Astrocyte (in vitro differentiated cells and primary cell): ENCODE measurements around the gene AUTS2. TPM values are rescaled to one million over a fixed set of nuclear protein-coding genes. Genes with fewer than 3 reads are reported as not detected.

ENCODE experiments used
- DNase-seq: peaks from one replicate; pipeline ENCODE4 v3.0.0-alpha.2; 2010; ENCODE audit warnings: low read depth
- FAIRE-seq: peaks from 2 replicates; lab custom pipeline; 2011; peaks lifted over from hg19 to GRCh38; lab: Jason Lieb, UNC
- H2AFZ ChIP-seq: 2 replicates; pipeline ENCODE4 v1.6.0; 2012; ENCODE audit warnings: low read depth, low read length, inconsistent platforms
- H3K27ac ChIP-seq: 2 replicates; pipeline ENCODE4 v1.5.1; 2011; ENCODE audit warnings: low read depth, low read length, inconsistent platforms
- H3K27me3 ChIP-seq: 2 replicates; pipeline ENCODE4 v1.6.0; 2011; ENCODE audit warnings: low read length, inconsistent platforms; ENCODE audit not compliant: insufficient read depth
- H3K36me3 ChIP-seq: 2 replicates; pipeline ENCODE4 v1.5.1; 2011; ENCODE audit warnings: low read length, inconsistent platforms; ENCODE audit not compliant: insufficient read depth
- H3K4me1 ChIP-seq: 2 replicates; pipeline ENCODE4 v1.5.1; 2011; ENCODE audit warnings: low read length, inconsistent platforms; ENCODE audit not compliant: insufficient read depth
- H3K4me2 ChIP-seq: 2 replicates; pipeline ENCODE4 v1.6.0; 2012; ENCODE audit warnings: low read length, inconsistent platforms
- H3K4me3 ChIP-seq: 2 replicates; pipeline ENCODE4 v1.5.1; 2011; ENCODE audit warnings: low read depth, mild to moderate bottlenecking, low read length, inconsistent platforms; ENCODE audit not compliant: insufficient read depth
- H3K79me2 ChIP-seq: 2 replicates; pipeline ENCODE4 v1.6.0; 2012; ENCODE audit warnings: mild to moderate bottlenecking, low read length, inconsistent platforms; ENCODE audit not compliant: insufficient read depth
- H3K9ac ChIP-seq: 2 replicates; pipeline ENCODE4 v1.6.0; 2012; ENCODE audit warnings: mild to moderate bottlenecking, low read length, inconsistent platforms
- H3K9me3 ChIP-seq: 2 replicates; pipeline ENCODE4 v1.5.1; 2012; ENCODE audit warnings: low read depth, mild to moderate bottlenecking, low read length, inconsistent platforms; ENCODE audit not compliant: insufficient read depth
- H4K20me1 ChIP-seq: 2 replicates; pipeline ENCODE4 v1.6.0; 2012; ENCODE audit warnings: low read length, inconsistent platforms; ENCODE audit not compliant: insufficient read depth
- H3K27ac Mint-ChIP-seq: one replicate; pipeline ENCODE4 v1.8.0; 2021; ENCODE audit warnings: mild to moderate bottlenecking, mixed read lengths; ENCODE audit not compliant: unreplicated experiment
- H3K27me3 Mint-ChIP-seq: one replicate; pipeline ENCODE4 v1.8.0; 2021; ENCODE audit warnings: low read depth, mixed read lengths; ENCODE audit not compliant: unreplicated experiment
- H3K36me3 Mint-ChIP-seq: one replicate; pipeline ENCODE4 v1.8.0; 2021; ENCODE audit warnings: low read depth, mixed read lengths; ENCODE audit not compliant: unreplicated experiment
- H3K4me1 Mint-ChIP-seq: one replicate; pipeline ENCODE4 v1.8.0; 2021; ENCODE audit warnings: low read depth, mixed read lengths; ENCODE audit not compliant: unreplicated experiment
- H3K4me3 Mint-ChIP-seq: one replicate; pipeline ENCODE4 v1.8.0; 2021; ENCODE audit warnings: mild to moderate bottlenecking, moderate library complexity, mixed read lengths; ENCODE audit not compliant: unreplicated experiment
- H3K9me3 Mint-ChIP-seq: one replicate; pipeline ENCODE4 v1.8.0; 2021; ENCODE audit warnings: mild to moderate bottlenecking, mixed read lengths; ENCODE audit not compliant: unreplicated experiment
- CTCF ChIP-seq: IDR thresholded peaks from 2 replicates; pipeline ENCODE4 v1.5.1; 2011; ENCODE audit warnings: low read depth, mild to moderate bottlenecking, inconsistent platforms, low read length, moderate library complexity; ENCODE audit not compliant: insufficient read depth
- EZH2 ChIP-seq: IDR thresholded peaks from 2 replicates; pipeline ENCODE4 v1.6.1; 2012; ENCODE audit warnings: mild to moderate bottlenecking, low read length, inconsistent platforms; ENCODE audit not compliant: insufficient read depth
- total RNA-seq: library from RNA; stranded (reverse); gene quantifications from 2 replicates; pipeline ENCODE4 v1.2.1, GENCODE V29; 2021

Gene AUTS2
- total RNA-seq, 1 donor from 2014 or later: 73.2 TPM

- no peak overlapping the region for H3K4me2 ChIP-seq
- no peaks in the 10 kb centered on the region for H3K79me2 ChIP-seq
- Mint-ChIP-seq H3K9me3 (peaks cover 7% of the 10 kb centered on the region), H3K36me3 (peaks cover 5% of the 10 kb centered on the region), H3K27me3 (no peaks in the 10 kb centered on the region), H3K4me1 (peaks cover 10% of the 10 kb centered on the region), H3K4me3 (no peak overlapping the region), H3K27ac (no peak overlapping the region)
- H4K20me1 ChIP-seq: no peaks in the 10 kb centered on the region
- no peak for DNase-seq
- FAIRE-seq: no peak
- no peak overlapping the region for H3K27ac ChIP-seq
- H3K9me3 ChIP-seq: no peaks in the 10 kb centered on the region
- H3K4me3 ChIP-seq: no peak overlapping the region
- H3K27me3 ChIP-seq: no peaks in the 10 kb centered on the region
- no peaks in the 10 kb centered on the region for H3K4me1 ChIP-seq
- no peaks in the 10 kb centered on the region for H3K36me3 ChIP-seq
- TF ChIP-seq EZH2: no peak
- TF ChIP-seq CTCF: no peak
- H3K9ac ChIP-seq: no peak overlapping the region
- H2AFZ ChIP-seq: no peak overlapping the region
These were observed 888.7 kb downstream of the AUTS2 start for GRCh38 chr7:70486977-70487376.

- H3K4me3 ChIP-seq: no peak overlapping the region
- no peaks in the 10 kb centered on the region for H4K20me1 ChIP-seq
- H3K4me2 ChIP-seq: no peak overlapping the region
- FAIRE-seq: no peak
- no peaks in the 10 kb centered on the region for H3K4me1 ChIP-seq
- H3K27ac ChIP-seq: no peak overlapping the region
- Mint-ChIP-seq H3K27ac (no peak overlapping the region), H3K4me3 (no peak overlapping the region), H3K36me3 (peaks cover 5% of the 10 kb centered on the region), H3K27me3 (no peaks in the 10 kb centered on the region), H3K4me1 (peaks cover 10% of the 10 kb centered on the region), H3K9me3 (peaks cover 7% of the 10 kb centered on the region)
- no peak for DNase-seq
- no peaks in the 10 kb centered on the region for H3K79me2 ChIP-seq
- H3K36me3 ChIP-seq: no peaks in the 10 kb centered on the region
- no peak for TF ChIP-seq CTCF
- no peak for TF ChIP-seq EZH2
- no peak overlapping the region for H3K9ac ChIP-seq
- H2AFZ ChIP-seq: no peak overlapping the region
- no peaks in the 10 kb centered on the region for H3K27me3 ChIP-seq
- H3K9me3 ChIP-seq: no peaks in the 10 kb centered on the region
These were observed 889.2 kb downstream of the AUTS2 start for GRCh38 chr7:70487428-70487827.

DNA sequence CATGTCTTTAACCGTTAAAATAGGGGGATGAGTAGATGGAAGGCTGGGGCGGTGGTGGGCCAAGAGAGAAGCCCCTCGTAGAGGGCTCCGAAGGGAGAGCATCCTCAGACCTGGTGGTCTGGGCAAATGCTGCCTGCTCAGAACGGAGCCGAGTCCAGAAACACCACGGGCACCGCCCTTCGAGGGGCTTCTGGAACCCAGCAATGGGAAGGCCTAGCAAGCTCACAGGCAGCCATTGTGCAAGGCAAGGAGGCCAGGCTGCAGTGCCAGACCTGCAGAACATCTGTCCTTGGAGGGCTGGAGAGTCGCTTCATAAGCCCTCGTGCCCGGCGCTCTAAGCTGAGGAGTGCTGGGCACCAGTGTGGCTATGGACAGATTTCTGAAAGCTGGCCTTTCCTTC is 889.6 kb downstream of the AUTS2 start:
- TF ChIP-seq CTCF (no peak), EZH2 (no peak)
- H3K9ac ChIP-seq: no peak overlapping the region
- H3K4me2 ChIP-seq: no peak overlapping the region
- H3K9me3 ChIP-seq: no peaks in the 10 kb centered on the region
- no peaks in the 10 kb centered on the region for H3K27me3 Mint-ChIP-seq
- H3K4me1 Mint-ChIP-seq: peaks cover 10% of the 10 kb centered on the region
- H3K9me3 Mint-ChIP-seq: peaks cover 7% of the 10 kb centered on the region
- H3K36me3 ChIP-seq: no peaks in the 10 kb centered on the region
- no peak overlapping the region for H3K4me3 Mint-ChIP-seq
- no peaks in the 10 kb centered on the region for H3K4me1 ChIP-seq
- H3K27me3 ChIP-seq: no peaks in the 10 kb centered on the region
- H3K27ac ChIP-seq: no peak overlapping the region
- DNase-seq: no peak
- H2AFZ ChIP-seq: no peak overlapping the region
- H4K20me1 ChIP-seq: no peaks in the 10 kb centered on the region
- no peaks in the 10 kb centered on the region for H3K79me2 ChIP-seq
- peaks cover 5% of the 10 kb centered on the region for H3K36me3 Mint-ChIP-seq
- FAIRE-seq: no peak
- no peak overlapping the region for H3K27ac Mint-ChIP-seq
- no peak overlapping the region for H3K4me3 ChIP-seq
